Lung microvascular endothelial cell (primary cell): ENCODE measurements around the gene CDPF1. TPM values are rescaled to one million over a fixed set of nuclear protein-coding genes. Genes with fewer than 3 reads are reported as not detected.
"Not testable (repeated sequence)": the region's sequence is repeated elsewhere in the genome, so short reads cannot be mapped to it uniquely, and the experiment has no call there.

Experiments used
- DNase-seq, 2 donors: peaks; one replicate each; pipeline versions ENCODE4 v3.0.0 to v3.0.0-alpha.2; 2010; ENCODE audit warnings: low read depth in 2 of 2
- total RNA-seq: library from RNA; depleted of rRNA; stranded (reverse); fragments of >200 nt; gene quantifications from 2 replicates; pipeline ENCODE4 v1.2.1, GENCODE V29; 2014

Gene CDPF1
- total RNA-seq, 1 donor from 2014 or later = 8.7 TPM

DNA sequence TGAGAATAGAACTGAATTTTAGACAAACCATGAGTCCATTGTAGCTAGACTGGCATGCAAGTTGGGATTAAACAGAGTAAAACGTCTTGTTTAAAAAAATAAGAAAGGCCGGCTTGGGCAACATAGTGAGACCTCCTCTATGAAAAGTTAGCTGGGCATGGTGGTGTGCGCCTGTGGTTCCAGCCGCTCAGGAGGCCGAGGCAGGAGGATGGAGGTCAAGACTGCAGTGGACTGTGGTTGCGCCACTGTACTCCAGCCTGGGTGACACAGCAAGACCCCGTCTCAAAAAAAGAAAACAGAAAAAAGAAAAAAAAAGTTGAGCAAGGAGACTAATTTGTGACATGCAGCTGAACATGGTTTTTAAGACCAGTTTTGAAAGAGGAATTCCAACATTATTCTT, 23.5 kb downstream of the CDPF1 start:
- DNase-seq = no peak

DNA sequence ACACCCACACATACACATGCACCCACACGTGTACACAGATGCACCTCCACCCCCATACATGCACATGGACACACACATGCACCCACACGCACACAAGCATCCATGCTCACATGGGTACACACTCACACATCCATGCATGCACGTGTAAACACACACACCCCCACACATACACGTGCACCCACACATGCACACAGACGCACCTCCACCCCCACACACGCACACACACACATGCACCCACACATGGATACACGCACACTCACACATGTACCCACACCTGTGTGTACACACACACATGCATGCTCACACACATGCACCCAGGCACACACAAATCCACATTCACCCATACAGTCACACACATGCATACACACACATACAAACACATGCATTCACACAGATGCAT, 24.5 kb downstream of the CDPF1 start:
- DNase-seq = no peak

DNA sequence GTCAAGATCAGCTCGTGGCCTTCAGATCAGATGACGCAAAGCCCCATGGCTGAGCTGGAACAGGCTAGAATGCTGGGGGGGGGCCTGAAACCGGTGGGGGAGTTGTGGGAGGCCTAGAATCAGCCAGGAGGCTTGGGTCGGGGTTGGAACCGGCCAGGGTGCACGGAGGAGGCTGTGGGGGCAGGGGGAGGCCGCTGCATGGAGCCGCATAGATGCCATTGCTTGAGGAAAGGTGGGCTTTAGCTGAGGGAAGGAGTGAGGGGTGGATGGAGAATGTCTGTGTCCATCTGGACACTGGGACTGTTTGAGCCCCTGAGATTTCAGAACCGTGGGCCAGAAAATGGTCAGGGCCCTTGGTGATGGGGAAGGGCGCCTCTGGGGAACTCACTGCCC, 25.2 kb downstream of the CDPF1 start:
- DNase-seq = no peak

DNA sequence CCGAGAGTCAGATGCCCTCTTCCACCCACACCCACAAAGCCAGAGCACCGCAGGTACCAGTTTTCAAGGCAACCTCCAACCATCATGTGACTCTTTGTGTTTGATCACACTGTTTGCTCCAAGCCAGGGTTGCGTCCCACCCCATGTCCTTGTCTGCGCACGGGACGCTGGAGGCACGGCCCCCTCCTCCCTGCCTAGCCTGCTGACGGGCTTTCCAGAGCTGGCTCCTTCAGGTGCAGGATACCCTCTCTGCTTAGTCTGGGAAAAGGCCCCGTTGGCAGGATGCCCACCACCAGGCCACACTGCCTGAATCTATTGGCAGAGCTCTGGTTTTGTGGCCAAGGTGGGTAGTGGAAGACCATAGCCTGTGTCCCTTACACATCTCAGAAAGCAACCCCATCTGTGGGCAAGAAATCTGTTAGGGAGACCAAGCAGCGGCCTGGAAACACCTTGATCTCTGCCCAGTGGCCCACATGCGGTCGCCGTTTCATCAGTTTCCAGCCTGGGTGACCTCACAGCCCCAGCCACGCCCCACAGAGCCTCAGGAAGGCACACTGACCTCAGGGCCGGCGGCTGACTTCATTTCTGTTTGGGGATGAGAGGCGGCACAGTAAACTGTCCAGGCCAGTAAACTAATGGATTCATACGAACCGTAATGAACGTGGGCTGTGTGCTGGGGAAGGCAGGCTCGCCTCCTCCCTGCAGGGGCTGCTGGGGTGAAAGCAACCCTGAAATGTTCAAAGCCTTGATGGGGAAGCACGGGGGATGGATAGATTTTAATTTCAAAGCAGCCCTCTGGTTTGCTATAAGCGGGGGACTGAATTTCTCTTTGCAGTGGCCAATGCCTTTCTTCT, 25.8 kb downstream of the CDPF1 start:
- DNase-seq = peak in 1 of 2 donors; percentile 35

DNA sequence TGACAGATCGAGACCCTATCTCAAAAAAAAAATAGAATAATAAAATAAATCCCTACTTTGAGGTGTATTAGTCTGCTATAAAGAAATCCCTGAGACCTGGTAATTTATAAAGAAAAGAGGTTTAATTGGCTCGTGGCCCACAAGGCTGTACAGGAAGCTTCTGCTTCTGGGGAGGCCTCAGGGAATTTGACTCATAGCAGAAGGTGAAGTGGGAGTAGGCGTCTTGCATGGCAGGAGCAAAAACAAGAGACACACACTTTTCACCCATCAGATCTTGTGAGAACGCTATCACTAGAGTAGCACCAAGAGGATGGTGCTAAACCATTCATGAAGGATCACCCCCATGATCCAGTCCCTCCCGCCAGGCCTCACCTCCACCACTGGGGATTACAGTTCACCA, 29.2 kb downstream of the CDPF1 start:
- peak in 1 of 2 donors; percentile 34 for DNase-seq

DNA sequence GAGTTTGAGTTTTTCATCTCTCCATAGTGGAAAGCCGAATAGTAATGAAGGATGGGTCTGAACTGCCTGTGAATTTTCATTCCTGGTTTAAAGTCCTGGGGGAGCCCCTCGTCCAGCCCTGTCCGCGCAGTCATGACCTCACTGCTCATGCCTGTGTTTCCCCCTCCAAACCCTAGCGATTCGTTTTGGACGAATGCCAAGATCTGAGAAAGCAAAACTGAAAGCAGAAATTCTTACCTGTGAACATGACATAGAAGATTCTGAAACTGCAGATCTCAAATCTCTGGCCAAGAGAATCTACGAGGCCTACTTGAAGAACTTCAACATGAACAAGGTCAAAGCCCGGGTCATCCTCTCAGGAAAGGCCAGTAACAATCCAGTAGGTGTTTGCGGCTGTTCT, 30.5 kb downstream of the CDPF1 start:
- peak in 1 of 2 donors; percentile 50 for DNase-seq

DNA sequence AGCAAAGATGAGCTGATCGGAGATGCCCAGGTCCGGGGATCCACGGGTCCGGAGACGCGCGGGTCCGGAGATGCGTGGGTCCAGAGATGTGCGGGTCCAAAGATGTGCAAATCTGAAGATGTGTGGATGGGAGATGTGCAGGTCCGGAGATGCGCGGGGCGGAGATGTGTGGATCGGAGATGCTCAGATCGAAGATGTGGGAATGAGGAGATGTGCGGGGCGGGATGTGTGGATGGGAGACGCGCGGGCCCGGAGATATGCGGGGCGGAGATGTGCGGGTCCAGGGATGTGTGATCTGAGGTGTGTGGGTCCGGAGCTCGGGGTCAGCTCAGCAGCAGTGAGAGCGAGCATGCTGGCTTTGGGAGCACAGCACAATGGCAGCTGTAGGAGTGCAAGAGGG, 35.5 kb downstream of the CDPF1 start:
- DNase-seq = no peak

DNA sequence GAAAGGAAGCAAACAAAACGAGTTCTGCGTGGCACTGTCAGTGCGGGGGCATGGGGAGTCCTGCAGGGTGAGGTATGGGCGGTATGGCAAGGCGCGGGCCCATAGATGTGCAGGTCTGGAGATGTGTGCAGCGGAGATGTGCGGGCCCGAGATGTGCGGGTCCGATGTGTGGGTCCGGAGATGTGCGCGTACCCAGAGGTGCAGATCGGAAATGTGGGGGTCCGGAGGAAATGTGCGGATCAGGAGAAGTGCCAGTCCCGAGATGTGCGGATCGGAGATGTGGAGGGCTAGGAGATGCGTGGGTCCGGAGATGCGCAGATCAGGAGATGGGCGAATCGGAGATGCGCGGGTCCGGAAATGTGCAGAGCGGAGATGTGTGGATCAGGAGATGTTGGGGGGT, 35.9 kb downstream of the CDPF1 start:
- DNase-seq = no peak

DNA sequence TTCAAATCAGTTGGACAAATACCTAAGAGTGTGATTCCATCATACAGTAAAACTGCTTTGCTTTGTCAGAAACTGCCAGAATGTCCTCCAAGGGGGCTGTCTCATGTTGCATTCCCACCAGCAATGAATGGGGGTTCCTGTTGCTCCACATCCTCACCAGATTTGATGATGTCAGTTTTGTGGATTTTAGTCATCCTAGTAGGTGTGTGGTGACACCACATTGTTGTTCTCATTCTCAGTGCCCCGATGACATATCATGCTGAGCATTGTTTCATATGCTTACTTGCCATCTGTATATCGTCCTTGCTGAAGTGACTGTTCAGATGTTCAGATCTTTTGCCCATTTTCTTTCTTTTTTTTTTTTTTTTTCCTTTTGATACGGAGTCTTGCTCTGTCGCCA, 37.0 kb downstream of the CDPF1 start:
- DNase-seq = no peak

DNA sequence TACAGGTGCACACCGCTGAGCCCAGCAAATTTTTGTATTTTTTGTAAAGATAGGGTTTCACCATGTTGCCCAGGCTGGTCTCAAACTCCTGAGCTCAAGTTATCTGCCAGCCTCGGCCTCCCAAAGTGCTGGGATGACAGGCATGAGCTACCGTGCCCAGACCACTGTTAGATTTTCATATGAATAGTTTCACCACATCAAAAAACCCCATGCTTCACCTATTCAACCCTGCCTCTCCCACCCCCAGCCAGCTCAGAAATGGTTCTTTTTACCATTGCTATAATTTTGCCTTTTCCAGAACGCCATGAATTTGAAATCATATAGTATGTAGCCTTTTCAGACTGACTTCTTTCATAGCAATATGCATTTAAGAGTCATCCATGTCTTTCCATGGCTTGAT, 37.9 kb downstream of the CDPF1 start:
- DNase-seq = no peak

DNA sequence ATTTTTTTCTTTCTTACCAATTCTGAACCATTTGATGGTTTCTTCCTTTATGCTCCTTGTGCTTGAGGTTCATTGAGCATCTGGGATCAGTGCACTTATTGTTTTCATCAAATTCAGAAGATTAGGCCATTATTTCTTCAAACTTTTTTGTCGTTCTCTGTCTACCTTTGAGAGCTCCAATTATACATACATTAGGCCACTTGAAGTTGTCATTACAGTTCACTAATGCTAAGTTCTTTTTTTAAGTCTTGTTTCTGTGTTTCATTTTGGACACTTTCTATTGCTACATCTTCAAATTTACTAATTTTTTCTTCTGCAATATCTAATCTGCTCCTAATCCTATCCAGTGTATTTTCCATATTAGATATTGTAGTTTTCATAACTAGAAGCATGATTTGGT, 40.8 kb downstream of the CDPF1 start:
- no peak for DNase-seq

DNA sequence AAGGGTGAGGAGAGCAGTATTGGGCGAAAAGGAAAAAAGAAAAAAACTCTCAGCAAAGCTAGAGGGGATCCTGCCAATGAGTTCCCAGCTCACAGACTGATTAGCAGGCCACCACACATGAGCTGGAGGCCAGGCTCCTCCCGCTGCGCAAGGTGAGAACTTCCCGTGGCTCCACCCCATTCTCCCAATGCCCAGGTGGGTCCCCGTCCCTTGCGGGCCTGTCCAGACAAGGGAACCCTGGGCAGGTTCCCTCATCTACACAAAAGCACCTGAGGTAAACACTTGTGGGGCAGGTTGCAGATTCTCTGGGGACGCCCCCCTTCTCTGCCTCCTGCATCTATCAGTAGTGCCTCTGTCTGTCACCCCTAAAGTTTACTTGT, 46.5 kb downstream of the CDPF1 start:
- no peak for DNase-seq

DNA sequence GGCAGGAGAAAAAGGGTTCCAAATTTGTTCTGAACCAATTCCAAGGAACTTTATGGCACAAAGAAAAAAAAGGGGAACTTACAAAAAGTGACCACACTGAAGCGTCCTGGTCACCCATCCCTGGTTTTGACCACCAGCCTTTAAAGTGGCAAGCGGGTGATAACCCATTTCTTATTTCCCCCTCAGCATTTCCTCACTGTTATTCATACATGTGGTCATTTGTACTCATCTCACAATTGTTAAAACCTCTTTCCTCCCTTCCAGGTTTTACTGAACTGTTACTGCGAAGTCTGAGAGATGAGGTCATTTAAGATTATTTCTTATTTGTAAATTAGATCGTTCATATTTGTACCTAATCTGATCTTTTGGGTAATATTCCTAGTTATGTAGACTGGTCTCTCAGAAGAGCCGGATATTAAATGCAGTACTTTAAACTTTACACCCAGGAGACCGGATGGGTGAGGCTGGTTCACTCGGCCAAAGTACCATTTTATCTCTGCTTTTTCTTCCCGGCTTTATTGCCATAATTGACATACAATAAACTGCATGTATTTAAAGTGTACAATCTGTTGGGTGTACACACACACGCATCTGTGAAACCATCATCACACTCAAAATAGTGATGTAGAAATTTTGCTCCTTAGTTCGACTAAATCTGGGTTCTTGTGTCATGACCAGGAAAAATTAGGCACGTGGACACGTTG, 47.0 kb downstream of the CDPF1 start:
- DNase-seq = no peak

DNA sequence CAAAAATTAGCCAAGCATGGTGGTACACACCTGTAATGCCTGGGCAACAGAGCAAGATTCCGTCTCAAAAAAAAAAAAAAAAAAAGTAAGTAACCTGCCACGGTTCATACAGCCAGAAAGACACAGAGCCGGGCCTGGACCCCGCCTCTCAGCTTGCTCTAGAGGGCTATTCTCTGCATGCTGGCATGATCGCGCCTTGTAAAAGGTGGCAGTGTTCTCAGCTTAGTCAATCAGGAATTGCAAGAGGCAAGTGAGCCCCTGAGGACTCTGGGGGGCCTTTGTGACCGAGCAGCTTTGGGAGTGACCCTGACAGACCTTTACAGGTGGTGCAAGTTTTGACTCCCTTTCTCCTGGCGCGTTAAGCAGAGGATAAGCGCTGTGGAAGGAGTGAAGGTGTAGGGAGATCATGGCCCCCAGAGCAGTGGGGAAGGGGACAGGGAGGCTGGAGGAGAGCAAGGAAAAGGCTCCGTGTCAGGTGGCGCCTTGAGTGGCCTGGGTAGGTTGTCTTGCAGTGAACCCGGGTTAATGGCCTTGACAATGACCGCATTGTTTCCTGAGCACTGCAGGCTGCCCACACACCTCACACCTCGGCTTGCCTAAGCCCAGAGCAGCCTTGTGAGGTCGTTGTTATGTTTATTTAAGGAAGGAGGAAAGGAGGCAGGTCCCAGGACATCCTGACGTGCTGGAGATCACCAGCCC, 48.9 kb downstream of the CDPF1 start:
- DNase-seq = no peak

DNA sequence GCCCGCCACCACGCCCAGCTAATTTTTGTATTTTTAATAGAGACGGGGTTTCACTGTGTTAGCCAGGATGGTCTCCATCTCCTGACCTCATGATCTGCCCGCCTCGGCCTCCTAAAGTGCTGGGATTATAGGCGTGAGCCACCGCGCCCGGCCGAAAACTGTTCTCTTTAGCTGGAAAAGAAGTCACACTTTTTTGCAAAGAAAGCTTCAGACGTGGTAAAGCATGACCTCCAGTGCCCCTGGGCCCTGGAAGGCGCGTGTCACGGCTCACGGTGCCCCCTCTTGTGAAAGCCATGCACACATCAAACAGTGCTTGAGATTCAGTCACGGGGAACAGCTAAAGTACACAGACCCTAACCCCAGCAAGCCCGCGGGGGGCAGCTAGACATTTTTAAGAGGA, 51.3 kb downstream of the CDPF1 start:
- DNase-seq = not testable (repeated sequence)

DNA sequence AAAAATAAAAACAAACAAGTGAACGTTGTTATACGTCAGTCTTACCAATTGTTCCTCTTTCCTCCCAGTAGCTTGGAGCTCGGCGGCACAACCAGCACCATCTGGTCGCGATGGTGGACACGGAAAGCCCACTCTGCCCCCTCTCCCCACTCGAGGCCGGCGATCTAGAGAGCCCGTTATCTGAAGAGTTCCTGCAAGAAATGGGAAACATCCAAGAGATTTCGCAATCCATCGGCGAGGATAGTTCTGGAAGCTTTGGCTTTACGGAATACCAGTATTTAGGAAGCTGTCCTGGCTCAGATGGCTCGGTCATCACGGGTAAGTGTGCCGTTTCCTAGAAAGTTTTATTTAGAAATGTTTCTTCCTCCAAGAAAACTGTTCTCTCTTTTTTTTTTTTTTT, 51.8 kb downstream of the CDPF1 start:
- no peak for DNase-seq

DNA sequence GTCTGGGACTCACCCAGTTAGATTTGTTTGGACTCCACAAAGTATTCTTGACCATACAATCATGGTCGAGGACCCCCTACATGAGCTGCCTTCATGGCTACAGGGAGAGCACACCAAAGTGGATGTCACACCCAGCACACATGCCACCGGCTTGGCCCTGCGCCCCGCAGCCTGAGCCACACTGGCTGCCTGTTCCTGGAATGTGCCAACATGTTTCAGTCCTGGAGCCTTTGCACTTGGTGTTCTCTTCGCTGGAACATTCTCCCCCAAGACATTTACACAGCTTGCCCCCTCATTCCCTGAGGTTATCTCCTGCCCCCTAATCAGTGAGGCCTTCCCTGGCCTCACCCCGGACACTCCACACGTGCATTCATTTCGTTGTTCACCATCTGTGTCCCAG, 53.8 kb downstream of the CDPF1 start:
- DNase-seq = no peak

DNA sequence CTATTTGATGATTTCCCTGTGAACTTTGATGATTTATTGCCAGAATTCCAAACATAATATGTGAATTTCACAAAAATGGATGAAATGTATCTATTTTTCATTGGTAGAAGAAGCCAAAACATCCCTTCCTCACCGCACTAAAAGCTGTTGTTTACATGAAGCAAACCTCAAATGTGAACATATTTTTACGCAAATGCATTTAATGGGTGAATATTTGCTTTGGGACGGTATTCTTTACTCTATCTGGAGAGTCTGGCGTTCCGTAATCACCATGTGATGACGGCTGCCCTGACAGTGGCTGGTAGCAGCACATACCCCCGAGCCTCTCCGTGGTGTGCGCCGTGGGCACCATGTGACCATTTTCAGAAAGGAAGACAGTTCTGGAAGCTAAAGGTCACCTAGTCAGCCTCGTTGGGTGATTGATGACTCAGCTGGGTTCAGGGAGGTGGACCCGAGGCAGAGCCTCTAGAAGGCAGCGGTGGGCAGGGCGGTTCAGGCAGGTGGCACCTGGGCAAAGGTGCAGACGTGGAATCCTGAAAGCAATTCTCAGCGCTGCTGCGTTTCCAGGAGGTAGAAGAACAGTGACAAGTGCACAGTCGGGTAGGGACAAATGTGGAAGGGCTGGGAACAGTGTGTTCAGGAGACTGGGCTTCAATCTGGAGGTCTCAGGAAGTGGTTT, 54.5 kb downstream of the CDPF1 start:
- DNase-seq = no peak
